GM18517 (cell line): ENCODE measurements around the gene GABBR2.

Source experiments
- ATAC-seq: cut with Tn5 transposase; IDR thresholded peaks from one replicate; pipeline ENCODE4 v1.9.1; 2021; ENCODE audit warnings: mild to moderate bottlenecking, moderate library complexity; ENCODE audit not compliant: unreplicated experiment

GABBR2 gene

GRCh38 chr9:98416294-98417248 is 292.2 kb downstream of the GABBR2 start:
- ATAC-seq, result no peak

GRCh38 chr9:98415782-98416181 is 293.0 kb downstream of the GABBR2 start:
- no peak for ATAC-seq

- ATAC-seq, result no peak
Measured at GRCh38 chr9:98413084-98413483, 295.7 kb downstream of the GABBR2 start.

- ATAC-seq, result no peak
Measured at GRCh38 chr9:98412101-98412842, 296.5 kb downstream of the GABBR2 start.

- ATAC-seq, result no peak
Measured at GRCh38 chr9:98410185-98410697, 298.5 kb downstream of the GABBR2 start.

- no peak for ATAC-seq
Measured at GRCh38 chr9:98409719-98410118, 299.0 kb downstream of the GABBR2 start.

GRCh38 chr9:98406469-98406868 is 302.3 kb downstream of the GABBR2 start:
- ATAC-seq, result no peak

GRCh38 chr9:98404237-98404636 is 304.5 kb downstream of the GABBR2 start:
- ATAC-seq, result no peak

- ATAC-seq, result no peak
Measured at GRCh38 chr9:98403715-98404114, 305.0 kb downstream of the GABBR2 start.

- ATAC-seq, result no peak
Measured at GRCh38 chr9:98402019-98402840, 306.5 kb downstream of the GABBR2 start.

- no peak for ATAC-seq
Measured at GRCh38 chr9:98401140-98402018, 307.4 kb downstream of the GABBR2 start.

GRCh38 chr9:98399950-98400683 is 308.6 kb downstream of the GABBR2 start:
- no peak for ATAC-seq

- no peak for ATAC-seq
Measured at GRCh38 chr9:98396656-98397055, 312.1 kb downstream of the GABBR2 start.

- no peak for ATAC-seq
Measured at GRCh38 chr9:98396236-98396635, 312.5 kb downstream of the GABBR2 start.

- no peak for ATAC-seq
Measured at GRCh38 chr9:98391867-98392266, 316.9 kb downstream of the GABBR2 start.

- no peak for ATAC-seq
Measured at GRCh38 chr9:98391406-98391805, 317.3 kb downstream of the GABBR2 start.

GRCh38 chr9:98385751-98386150 is 323.0 kb downstream of the GABBR2 start:
- ATAC-seq, result no peak

GRCh38 chr9:98383758-98384157 is 325.0 kb downstream of the GABBR2 start:
- ATAC-seq, result no peak
